RWPE1 (cell line): ENCODE measurements around the gene CKAP4.

Experiments
- CTCF ChIA-PET: fragments of 350-600 bp; sonication (Branson Sonifier 250); formaldehyde crosslinking; extraction: SDS; loops from one replicate; lab custom pipeline; 2021; lab: Yijun Ruan, JAX
- POLR2A ChIA-PET: fragments of 400-600 bp; formaldehyde crosslinking; extraction: SDS; loops from one replicate; lab custom pipeline; 2020; ENCODE audit warnings: antibody characterized with exemption; ENCODE audit not compliant: low non-redundant PET; lab: Yijun Ruan, JAX
- DNase-seq: peaks from one replicate; pipeline ENCODE4 v3.0.0; 2012; ENCODE audit warnings: low spot score
- H3K27ac ChIP-seq: fragments of 450-650 bp; 2 replicates; pipeline ENCODE4 v1.5.1; 2017
- CTCF ChIP-seq: fragments of 450-650 bp; conservative IDR thresholded peaks from 2 replicates; pipeline ENCODE4 v1.5.1; 2017; ENCODE audit warnings: low read depth, mild to moderate bottlenecking

The CKAP4 gene

GRCh38 chr12:106189341-106189740 is 58.5 kb downstream of the CKAP4 start:
- DNase-seq, result no peak
- no peak overlapping the region for H3K27ac ChIP-seq
- ChIA-PET POLR2A (no interaction called here), CTCF (no interaction called here)
- TF ChIP-seq CTCF, result no peak

- no peak for DNase-seq
- POLR2A ChIA-PET, result no interaction called here
- TF ChIP-seq CTCF, result no peak
- no peak overlapping the region for H3K27ac ChIP-seq
- CTCF ChIA-PET, result no interaction called here
Measured at GRCh38 chr12:106188256-106188655, 59.6 kb downstream of the CKAP4 start.
